Chondrocyte (in vitro differentiated cells): ENCODE results near the gene RAD1. TPM values are rescaled to one million over a fixed set of nuclear protein-coding genes. Genes with fewer than 3 reads are reported as not detected.

Experiments
- DNase-seq: peaks from one replicate; pipeline ENCODE4 v3.0.0; 2021; ENCODE audit warnings: mixed read lengths, low spot score
- H3K27ac Mint-ChIP-seq: one replicate; pipeline ENCODE4 v1.8.0; 2021; ENCODE audit warnings: mild to moderate bottlenecking, moderate library complexity, mixed read lengths; ENCODE audit not compliant: unreplicated experiment
- H3K27me3 Mint-ChIP-seq: 2 replicates; pipeline ENCODE4 v1.8.0; 2021; ENCODE audit warnings: low read depth, mixed read lengths
- H3K36me3 Mint-ChIP-seq: 2 replicates; pipeline ENCODE4 v1.8.0; 2021; ENCODE audit warnings: low read depth, mixed read lengths
- H3K4me1 Mint-ChIP-seq: 2 replicates; pipeline ENCODE4 v1.8.0; 2021; ENCODE audit warnings: low read depth, mild to moderate bottlenecking, mixed read lengths
- H3K4me3 Mint-ChIP-seq: one replicate; pipeline ENCODE4 v1.8.0; 2021; ENCODE audit warnings: mild to moderate bottlenecking, moderate library complexity, mixed read lengths; ENCODE audit not compliant: unreplicated experiment
- H3K9me3 Mint-ChIP-seq: 2 replicates; pipeline ENCODE4 v1.8.0; 2021; ENCODE audit warnings: low read depth, mixed read lengths
- total RNA-seq: library from RNA; stranded (reverse); gene quantifications from 3 replicates; pipeline ENCODE4 v1.2.1, GENCODE V29; 2021
- TF ChIP-seq, protein P1 (sequence below): fragments of 200-600 bp; sonication (generic); IDR thresholded peaks from 2 replicates; pipeline ENCODE4 v1.5.0; 2021; ENCODE audit warnings: antibody characterized with exemption, mild to moderate bottlenecking, moderate library complexity

RAD1 gene
- total RNA-seq, 1 donor from 2014 or later: 20.5 TPM

DNA sequence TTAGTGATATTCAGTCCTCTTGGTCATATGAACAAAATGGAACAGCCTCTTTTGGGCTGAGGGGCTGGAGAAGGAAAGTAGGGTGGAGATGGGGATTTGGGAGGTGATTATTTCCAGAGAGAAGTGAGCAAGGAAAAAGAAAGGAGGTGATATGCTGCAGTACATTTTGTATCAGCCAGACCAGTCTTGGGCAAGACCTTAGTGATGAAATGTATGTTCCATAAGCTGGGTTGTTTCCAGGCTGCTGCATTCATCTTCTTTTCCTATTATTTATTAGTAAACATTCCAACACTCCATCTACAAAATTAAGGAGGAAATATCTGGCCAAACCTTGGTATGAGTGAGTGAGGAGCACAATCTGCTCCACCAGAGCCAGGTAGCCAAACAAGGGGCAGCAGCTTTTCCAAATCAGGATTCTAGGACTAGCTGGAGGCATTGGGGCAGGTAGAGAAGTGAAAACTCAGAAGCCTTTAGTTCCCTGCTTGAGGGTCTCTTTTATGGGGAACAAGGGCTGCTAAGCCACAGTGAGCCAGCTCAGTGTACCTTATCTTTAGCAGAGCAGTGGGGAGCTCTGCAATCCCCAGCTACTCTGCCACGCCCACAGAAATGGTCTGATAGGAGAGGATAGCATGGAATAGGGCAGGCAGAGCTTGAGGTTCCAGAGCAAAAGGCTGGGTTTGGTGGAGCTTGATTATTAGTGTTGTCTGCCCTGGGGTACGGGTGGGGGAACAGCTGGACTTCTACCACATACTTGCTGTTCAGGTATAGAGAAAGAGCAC is 19.5 kb downstream of the RAD1 start:
- H3K9me3 Mint-ChIP-seq: no peaks in the 10 kb centered on the region
- no peak for DNase-seq
- H3K27me3 Mint-ChIP-seq: no peaks in the 10 kb centered on the region
- no peak overlapping the region for H3K27ac Mint-ChIP-seq
- no peak overlapping the region for H3K4me3 Mint-ChIP-seq
- TF ChIP-seq, protein P1, sequence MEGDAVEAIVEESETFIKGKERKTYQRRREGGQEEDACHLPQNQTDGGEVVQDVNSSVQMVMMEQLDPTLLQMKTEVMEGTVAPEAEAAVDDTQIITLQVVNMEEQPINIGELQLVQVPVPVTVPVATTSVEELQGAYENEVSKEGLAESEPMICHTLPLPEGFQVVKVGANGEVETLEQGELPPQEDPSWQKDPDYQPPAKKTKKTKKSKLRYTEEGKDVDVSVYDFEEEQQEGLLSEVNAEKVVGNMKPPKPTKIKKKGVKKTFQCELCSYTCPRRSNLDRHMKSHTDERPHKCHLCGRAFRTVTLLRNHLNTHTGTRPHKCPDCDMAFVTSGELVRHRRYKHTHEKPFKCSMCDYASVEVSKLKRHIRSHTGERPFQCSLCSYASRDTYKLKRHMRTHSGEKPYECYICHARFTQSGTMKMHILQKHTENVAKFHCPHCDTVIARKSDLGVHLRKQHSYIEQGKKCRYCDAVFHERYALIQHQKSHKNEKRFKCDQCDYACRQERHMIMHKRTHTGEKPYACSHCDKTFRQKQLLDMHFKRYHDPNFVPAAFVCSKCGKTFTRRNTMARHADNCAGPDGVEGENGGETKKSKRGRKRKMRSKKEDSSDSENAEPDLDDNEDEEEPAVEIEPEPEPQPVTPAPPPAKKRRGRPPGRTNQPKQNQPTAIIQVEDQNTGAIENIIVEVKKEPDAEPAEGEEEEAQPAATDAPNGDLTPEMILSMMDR: no peak
- H3K36me3 Mint-ChIP-seq: no peaks in the 10 kb centered on the region
- H3K4me1 Mint-ChIP-seq: peaks cover 27% of the 10 kb centered on the region

DNA sequence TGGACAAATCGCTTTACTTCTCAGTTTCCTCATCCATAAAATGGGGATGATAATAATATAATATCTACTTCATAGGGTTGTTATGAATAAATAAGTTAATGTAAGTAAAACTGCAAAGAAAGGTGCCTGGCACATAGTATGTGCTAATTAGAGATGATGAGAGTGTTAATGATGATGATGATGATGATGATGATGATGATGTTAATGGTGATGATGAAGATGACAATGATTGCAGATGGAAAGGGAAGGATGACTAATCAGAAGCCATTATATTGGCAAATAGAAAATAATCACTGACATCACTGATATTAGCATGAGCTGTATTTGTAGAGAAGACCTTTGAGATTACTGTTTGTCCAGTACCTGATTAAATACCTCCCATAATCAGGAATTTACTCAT is 20.6 kb downstream of the RAD1 start:
- peaks cover 27% of the 10 kb centered on the region for H3K4me1 Mint-ChIP-seq
- H3K36me3 Mint-ChIP-seq: no peaks in the 10 kb centered on the region
- H3K27ac Mint-ChIP-seq: no peak overlapping the region
- no peak overlapping the region for H3K4me3 Mint-ChIP-seq
- TF ChIP-seq, protein P1: no peak
- H3K9me3 Mint-ChIP-seq: no peaks in the 10 kb centered on the region
- no peaks in the 10 kb centered on the region for H3K27me3 Mint-ChIP-seq
- no peak for DNase-seq

DNA sequence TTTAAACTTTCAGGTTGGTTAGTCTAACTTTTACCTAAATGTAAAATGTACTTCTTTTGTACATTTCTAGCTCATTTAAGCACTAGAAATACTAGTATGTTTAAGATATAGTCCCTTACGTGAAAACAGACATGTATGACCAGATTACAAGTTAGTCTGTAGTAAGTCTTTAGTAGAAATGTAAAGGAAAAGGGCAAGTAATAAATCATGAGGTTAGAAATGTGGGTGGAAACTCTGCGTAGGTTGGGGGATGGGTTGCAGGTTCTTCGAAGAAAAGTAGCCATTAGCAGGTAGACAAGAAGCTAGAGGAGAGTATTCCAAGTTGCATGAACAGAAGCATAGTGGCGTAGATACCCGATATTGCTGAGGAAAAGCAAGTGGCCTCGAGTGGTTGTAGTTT is 22.9 kb downstream of the RAD1 start:
- Mint-ChIP-seq H3K4me1 (peaks cover 17% of the 10 kb centered on the region), H3K9me3 (no peaks in the 10 kb centered on the region), H3K27me3 (no peaks in the 10 kb centered on the region), H3K4me3 (no peak overlapping the region), H3K36me3 (no peaks in the 10 kb centered on the region), H3K27ac (no peak overlapping the region)
- TF ChIP-seq, protein P1: no peak
- no peak for DNase-seq

DNA sequence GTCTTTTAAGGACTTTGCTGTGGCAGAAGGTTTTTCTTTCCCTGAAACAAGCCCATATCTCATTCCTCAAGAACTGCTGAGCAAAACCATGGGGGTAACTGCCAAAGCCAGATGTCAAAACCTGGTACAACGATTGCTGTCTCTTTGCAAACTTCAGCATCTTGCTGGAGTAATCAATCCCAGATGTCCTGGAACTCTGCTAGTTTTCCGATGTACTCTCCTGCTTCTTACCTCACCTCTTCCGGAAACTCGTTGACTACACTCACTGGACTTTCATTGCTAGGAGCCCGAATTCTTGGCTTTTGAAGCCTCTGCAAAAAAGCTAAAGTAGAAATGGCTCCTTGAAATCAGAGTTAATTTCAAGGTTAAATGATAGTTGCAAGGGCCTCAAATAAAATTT is 23.3 kb downstream of the RAD1 start:
- TF ChIP-seq, protein P1: no peak
- DNase-seq: no peak
- H3K4me1 Mint-ChIP-seq: peaks cover 17% of the 10 kb centered on the region
- no peaks in the 10 kb centered on the region for H3K9me3 Mint-ChIP-seq
- H3K27me3 Mint-ChIP-seq: no peaks in the 10 kb centered on the region
- H3K4me3 Mint-ChIP-seq: no peak overlapping the region
- no peaks in the 10 kb centered on the region for H3K36me3 Mint-ChIP-seq
- no peak overlapping the region for H3K27ac Mint-ChIP-seq

DNA sequence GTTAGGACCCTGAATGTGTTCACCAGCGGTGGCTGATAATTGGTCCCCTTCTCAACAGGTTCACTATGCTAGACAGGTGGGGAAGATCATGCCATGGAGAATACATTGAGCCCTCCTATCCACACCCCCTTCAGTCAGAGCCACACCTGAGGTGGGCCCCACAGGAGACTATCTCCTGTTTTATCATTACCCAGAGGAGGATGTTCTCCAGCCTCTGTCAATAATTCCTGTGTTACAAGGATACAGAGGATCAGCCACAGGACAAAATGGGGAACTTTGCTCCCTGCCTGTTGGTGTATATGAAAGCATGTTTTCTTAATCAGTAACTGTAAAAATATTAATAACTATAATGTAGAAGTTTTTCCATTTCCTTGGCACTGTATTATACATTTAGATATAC is 25.9 kb downstream of the RAD1 start:
- DNase-seq: no peak
- TF ChIP-seq, protein P1: no peak
- Mint-ChIP-seq H3K4me1 (peaks cover 14% of the 10 kb centered on the region), H3K27me3 (no peaks in the 10 kb centered on the region), H3K4me3 (no peak overlapping the region), H3K36me3 (no peaks in the 10 kb centered on the region), H3K27ac (no peak overlapping the region), H3K9me3 (no peaks in the 10 kb centered on the region)
